ENCODE measurements around the gene KLK6.

Gene KLK6

DNA sequence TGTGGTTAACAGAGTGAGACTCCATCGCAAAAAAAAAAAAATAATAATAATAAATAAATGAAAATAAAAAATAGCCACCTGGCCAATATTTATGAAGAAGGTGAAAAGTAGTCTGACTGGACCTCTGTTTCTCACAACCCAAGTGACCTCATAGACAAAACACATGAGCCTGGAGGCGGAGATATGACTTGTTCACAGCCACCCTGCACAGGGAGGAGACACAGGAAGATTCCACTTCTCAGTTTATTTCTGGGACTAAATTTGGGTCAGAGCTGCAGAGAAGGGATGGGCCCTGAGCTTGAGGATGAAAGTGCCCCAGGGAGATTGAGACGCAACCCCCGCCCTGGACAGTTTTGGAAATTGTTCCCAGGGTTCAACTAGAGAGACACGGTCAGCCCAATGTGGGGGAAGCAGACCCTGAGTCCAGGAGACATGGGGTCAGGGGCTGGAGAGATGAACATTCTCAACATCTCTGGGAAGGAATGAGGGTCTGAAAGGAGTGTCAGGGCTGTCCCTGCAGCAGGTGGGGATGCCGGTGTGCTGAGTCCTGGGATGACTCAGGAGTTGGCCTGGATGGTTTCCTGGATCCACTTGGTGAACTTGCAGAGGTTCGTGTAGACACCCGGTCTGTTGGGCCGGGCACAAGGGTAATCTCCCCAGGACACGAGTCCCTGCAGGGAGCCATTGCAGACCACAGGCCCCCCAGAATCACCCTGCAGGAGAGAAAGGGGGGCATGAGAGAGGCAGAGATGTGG lies 26.1 kb downstream of the KLK6 start:
- no peak for FAIRE-seq
- TF ChIP-seq TAF1 (IDR thresholded peaks at IDR 0.05; ENCODE audit: borderline replicate concordance, low read depth, low read length) (no peak), POLR2A (IDR thresholded peaks at IDR 0.05; ENCODE audit: low read depth, low read length) (no peak), POLR2AphosphoS5 (IDR thresholded peaks at IDR 0.05; ENCODE audit: low read depth, low read length) (no peak)
- DNase-seq (ENCODE audit: insufficient read length) = no peak

DNA sequence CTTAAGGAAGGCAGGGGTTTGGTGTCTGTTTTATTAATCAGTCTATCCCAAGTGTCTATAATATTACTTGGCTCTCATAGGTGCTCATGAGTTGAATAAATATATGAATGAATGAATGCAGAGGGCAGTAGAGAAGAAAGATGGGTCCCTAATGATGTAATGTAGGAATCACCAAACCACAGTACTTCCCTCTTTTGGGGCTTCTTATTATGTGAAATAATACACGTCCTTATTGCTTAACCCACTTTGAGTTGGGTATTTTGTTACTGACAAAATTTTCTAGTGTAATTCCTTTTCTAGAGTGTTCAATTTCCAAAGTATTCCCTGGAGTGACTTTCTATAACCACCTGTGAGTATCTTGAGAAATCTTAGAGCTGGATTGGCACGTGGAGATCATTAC lies 29.8 kb downstream of the KLK6 start:
- DNase-seq (ENCODE audit: insufficient read length) = no peak
- no peak for FAIRE-seq
- no peak for TF ChIP-seq POLR2A (IDR thresholded peaks at IDR 0.05; ENCODE audit: low read depth, low read length)
- TF ChIP-seq POLR2AphosphoS5 (IDR thresholded peaks at IDR 0.05; ENCODE audit: low read depth, low read length) = no peak
- no peak for TF ChIP-seq TAF1 (IDR thresholded peaks at IDR 0.05; ENCODE audit: borderline replicate concordance, low read depth, low read length)

DNA sequence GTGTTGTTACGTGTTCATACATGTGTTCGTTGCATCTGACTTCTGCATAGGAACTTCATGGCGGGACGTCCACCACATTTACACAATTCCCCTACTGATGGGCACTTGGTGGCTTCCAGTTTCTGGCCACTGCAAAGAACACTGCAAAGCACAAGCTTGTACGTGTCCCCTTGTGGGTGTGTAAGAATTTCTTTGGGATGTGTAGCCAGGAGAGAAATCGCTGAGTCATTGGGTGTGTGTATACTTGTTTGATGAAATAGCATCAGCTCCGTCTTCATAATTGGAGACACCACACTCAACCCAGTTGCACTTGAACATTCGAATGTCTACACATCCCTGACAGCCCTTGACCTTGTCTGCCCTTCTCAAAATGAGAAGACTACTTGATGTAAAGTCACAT lies 35.8 kb downstream of the KLK6 start:
- TF ChIP-seq POLR2AphosphoS5 (IDR thresholded peaks at IDR 0.05; ENCODE audit: low read depth, low read length) (no peak), TAF1 (IDR thresholded peaks at IDR 0.05; ENCODE audit: borderline replicate concordance, low read depth, low read length) (no peak), POLR2A (IDR thresholded peaks at IDR 0.05; ENCODE audit: low read depth, low read length) (no peak)
- FAIRE-seq = no peak
- DNase-seq (ENCODE audit: insufficient read length) = no peak

DNA sequence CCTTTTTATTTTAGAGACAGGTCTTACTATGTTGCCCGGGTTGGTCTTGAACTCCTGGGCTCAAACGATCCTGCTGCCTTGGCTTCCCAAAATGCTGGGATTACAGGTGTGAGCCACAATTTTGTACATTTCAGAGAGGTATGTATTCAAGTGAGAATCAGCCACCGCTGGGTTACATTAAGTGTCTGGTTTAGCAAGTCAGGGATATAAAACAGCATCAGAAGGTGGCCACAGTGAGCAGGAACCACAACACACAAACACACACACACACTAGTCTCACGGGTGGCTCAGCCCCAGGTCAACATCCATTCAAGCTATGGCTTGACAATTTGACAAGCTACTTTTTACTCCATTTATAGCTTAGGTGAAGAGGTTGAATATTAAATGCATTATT lies 36.7 kb downstream of the KLK6 start:
- TF ChIP-seq TAF1 (IDR thresholded peaks at IDR 0.05; ENCODE audit: borderline replicate concordance, low read depth, low read length) (no peak), POLR2A (IDR thresholded peaks at IDR 0.05; ENCODE audit: low read depth, low read length) (no peak), POLR2AphosphoS5 (IDR thresholded peaks at IDR 0.05; ENCODE audit: low read depth, low read length) (no peak)
- no peak for FAIRE-seq
- no peak for DNase-seq (ENCODE audit: insufficient read length)

DNA sequence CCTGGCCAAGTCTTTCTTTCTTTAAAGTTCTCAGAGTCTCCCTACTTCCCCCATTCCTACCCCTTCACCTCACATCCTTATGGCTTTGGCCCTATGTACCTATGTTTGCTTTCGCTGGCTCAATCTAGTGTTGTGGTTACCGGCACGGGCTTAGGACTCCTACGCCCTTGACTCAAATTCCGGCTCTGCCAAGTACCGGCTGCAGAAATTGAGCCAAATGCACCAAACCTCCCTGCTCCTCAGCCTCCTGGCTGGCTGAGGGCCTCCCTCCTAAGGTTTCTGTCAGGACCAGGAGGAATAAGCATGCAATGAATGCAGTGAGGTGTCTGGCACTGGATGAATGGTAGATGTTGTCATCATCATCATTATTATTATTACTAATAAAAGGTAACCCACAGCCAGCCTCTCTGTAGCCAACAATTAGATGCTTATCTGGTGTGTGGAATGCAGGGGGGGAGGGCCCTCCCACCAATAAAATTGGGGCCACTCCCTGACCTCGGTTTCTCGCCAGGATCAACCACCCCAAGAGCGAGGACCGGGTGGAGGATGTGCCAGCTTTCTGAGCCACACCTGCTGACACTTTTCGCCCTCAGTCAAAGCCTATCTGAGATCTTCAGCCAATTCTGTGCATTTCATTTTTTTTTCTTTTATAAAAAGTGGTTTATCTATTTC lies 37.2 kb downstream of the KLK6 start:
- TF ChIP-seq POLR2AphosphoS5 (IDR thresholded peaks at IDR 0.05; ENCODE audit: low read depth, low read length) = no peak
- no peak for TF ChIP-seq POLR2A (IDR thresholded peaks at IDR 0.05; ENCODE audit: low read depth, low read length)
- no peak for TF ChIP-seq TAF1 (IDR thresholded peaks at IDR 0.05; ENCODE audit: borderline replicate concordance, low read depth, low read length)
- DNase-seq (ENCODE audit: insufficient read length) = no peak
- no peak for FAIRE-seq

DNA sequence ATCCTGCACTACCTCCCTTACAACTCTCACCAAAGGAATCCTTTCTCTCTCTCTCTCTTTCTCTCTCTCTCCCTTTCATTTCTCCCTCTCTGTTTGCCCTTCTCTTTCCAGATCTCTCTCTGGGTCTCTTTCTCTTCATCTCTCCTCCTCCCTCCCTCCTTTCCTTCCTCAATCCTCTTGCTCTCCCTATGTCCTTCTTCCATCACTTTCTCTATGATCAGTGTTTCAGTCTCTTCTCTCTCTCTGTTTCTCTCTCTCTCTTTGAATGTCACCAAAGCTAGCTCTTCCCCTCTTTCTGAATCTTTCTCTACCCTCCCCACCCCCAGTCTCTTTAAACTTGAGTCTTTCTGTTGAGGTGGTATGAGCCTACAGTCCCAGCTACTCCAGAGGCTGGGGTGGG lies 38.4 kb downstream of the KLK6 start:
- FAIRE-seq = no peak
- no peak for DNase-seq (ENCODE audit: insufficient read length)
- TF ChIP-seq POLR2A (IDR thresholded peaks at IDR 0.05; ENCODE audit: low read depth, low read length) (no peak), POLR2AphosphoS5 (IDR thresholded peaks at IDR 0.05; ENCODE audit: low read depth, low read length) (no peak), TAF1 (IDR thresholded peaks at IDR 0.05; ENCODE audit: borderline replicate concordance, low read depth, low read length) (no peak)

DNA sequence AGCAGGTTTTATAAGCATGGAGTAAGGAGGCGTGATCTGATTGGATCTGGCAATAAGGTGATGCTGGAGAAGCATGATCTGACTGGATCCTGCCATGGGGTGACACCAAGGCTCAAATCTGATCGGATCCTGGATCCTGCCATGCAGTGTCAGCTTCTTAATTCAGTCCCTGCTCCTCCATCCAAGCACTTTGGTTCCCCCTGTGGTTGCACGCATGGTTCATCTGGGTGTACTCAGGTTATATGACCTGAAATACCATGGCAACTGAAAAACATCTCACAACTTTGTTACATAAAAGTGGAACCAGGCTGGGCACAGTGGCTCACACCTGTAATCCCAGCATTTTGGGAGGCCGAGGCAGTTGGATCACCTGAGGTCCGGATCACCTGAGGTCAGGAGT lies 40.6 kb downstream of the KLK6 start:
- DNase-seq (ENCODE audit: insufficient read length) = no peak
- TF ChIP-seq POLR2AphosphoS5 (IDR thresholded peaks at IDR 0.05; ENCODE audit: low read depth, low read length) (no peak), TAF1 (IDR thresholded peaks at IDR 0.05; ENCODE audit: borderline replicate concordance, low read depth, low read length) (no peak), POLR2A (IDR thresholded peaks at IDR 0.05; ENCODE audit: low read depth, low read length) (no peak)

DNA sequence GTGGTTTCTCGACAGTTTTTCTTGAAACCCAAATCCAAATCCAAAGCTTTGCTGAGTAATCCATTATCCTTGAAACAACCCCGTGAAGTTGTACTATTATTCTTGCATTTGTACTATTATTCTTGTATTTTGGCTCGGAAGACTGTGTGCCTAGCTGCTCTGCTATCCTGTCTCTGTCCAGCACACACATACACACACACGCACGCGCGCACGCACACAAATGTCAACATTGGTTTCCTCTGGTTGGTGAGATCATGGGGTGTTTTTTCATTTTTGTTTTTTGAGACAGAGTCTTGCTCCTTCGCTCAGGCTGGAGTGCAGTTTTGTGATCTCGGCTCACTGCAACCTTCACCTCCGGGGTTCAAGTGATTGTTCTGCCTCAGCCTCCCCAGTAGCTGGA lies 43.2 kb downstream of the KLK6 start:
- DNase-seq (ENCODE audit: insufficient read length) (no peak), FAIRE-seq (no peak)
- TF ChIP-seq POLR2AphosphoS5 (IDR thresholded peaks at IDR 0.05; ENCODE audit: low read depth, low read length) (no peak), TAF1 (IDR thresholded peaks at IDR 0.05; ENCODE audit: borderline replicate concordance, low read depth, low read length) (no peak), POLR2A (IDR thresholded peaks at IDR 0.05; ENCODE audit: low read depth, low read length) (no peak)

More for the DNA sequence above, 40.6 kb downstream of the KLK6 start:
- no peak for FAIRE-seq

DNA sequence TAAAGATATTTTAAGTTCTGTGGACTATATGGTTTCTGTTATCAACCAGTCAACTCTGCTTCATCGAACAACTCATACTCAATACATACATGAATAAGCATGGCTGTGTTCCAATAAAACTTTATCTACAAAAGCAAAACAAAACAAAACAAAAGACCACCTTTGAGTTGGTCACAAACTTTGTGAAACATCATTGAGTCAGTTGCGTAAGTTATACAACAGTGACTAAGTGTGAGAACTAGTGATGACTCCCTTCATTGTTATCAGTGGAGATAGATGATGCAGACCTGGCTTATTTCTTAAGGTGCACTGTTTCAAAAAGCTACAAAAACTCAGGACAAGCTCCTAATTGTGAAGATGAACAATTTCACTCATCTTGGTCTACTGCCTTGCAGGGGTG lies 43.7 kb downstream of the KLK6 start:
- TF ChIP-seq POLR2AphosphoS5 (IDR thresholded peaks at IDR 0.05; ENCODE audit: low read depth, low read length) = no peak
- no peak for TF ChIP-seq TAF1 (IDR thresholded peaks at IDR 0.05; ENCODE audit: borderline replicate concordance, low read depth, low read length)
- TF ChIP-seq POLR2A (IDR thresholded peaks at IDR 0.05; ENCODE audit: low read depth, low read length) = no peak
- FAIRE-seq = no peak
- no peak for DNase-seq (ENCODE audit: insufficient read length)

DNA sequence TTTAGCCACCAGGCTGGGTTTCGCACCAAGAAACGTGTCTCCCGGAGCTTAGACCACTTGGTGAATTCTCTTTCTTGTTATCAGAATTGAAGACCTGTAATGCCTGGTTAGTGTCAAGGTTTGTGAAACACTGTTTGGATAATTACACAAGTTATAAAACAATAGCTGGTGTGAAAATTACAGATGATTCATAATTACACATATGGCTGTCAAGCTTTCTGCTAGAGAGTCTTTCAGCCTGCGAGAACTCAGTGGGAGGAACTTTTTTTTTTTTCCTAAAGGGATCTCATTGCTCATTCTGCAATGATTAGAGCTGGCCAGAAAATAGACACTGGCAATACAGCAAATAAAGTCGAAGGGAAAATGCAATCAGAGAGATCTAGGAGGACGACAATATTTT lies 44.8 kb downstream of the KLK6 start:
- no peak for TF ChIP-seq POLR2AphosphoS5 (IDR thresholded peaks at IDR 0.05; ENCODE audit: low read depth, low read length)
- no peak for TF ChIP-seq POLR2A (IDR thresholded peaks at IDR 0.05; ENCODE audit: low read depth, low read length)
- TF ChIP-seq TAF1 (IDR thresholded peaks at IDR 0.05; ENCODE audit: borderline replicate concordance, low read depth, low read length) = no peak
- DNase-seq (ENCODE audit: insufficient read length) (no peak), FAIRE-seq (no peak)

DNA sequence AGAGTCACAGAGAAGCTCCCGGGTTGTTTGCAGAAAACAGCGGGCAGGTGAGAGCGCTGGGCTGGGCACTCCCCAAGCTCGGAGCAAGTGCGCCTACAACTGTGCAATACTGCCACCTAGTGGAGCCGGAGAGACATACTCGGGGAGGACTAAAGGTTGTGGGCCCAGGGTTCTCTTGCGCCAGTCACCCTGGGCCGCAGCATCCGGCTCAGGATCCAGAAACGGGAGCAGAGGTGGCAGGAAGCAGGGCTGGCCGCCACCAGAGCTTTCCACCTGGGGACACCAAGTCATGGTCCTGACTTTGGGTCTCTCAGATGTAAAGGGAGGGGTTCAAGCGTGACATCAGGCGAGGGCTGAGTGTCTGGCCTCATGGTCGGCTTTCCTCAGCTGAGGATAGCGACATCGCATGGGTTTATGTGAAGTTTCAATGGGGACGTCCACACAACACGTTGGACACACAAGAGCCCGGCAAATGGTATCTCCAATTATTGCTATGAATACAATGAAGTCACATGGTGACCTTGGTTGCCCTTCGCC lies 47.0 kb downstream of the KLK6 start:
- no peak for TF ChIP-seq POLR2A (IDR thresholded peaks at IDR 0.05; ENCODE audit: low read depth, low read length)
- no peak for TF ChIP-seq POLR2AphosphoS5 (IDR thresholded peaks at IDR 0.05; ENCODE audit: low read depth, low read length)
- TF ChIP-seq TAF1 (IDR thresholded peaks at IDR 0.05; ENCODE audit: borderline replicate concordance, low read depth, low read length) = no peak
- peak; percentile 95 for FAIRE-seq
- peak; percentile 75 for DNase-seq (ENCODE audit: insufficient read length)

All from GM12892 (cell line).